ENCODE data around the gene GUCY1A2.
"Not testable (repeated sequence)": the region's sequence is repeated elsewhere in the genome, so short reads cannot be mapped to it uniquely, and the experiment has no call there.

GUCY1A2 gene

GRCh38 chr11:106785913-106786650 lies 232.2 kb downstream of the GUCY1A2 start:
- H3K27ac ChIP-seq (ENCODE audit: low read depth in 2 of 2, low read length in 2 of 2): no peak overlapping the region

GRCh38 chr11:106777302-106777701 lies 241.0 kb downstream of the GUCY1A2 start:
- not testable (repeated sequence) for H3K27ac ChIP-seq (ENCODE audit: low read depth in 2 of 2, low read length in 2 of 2); H3K9me3 ChIP-seq (ENCODE audit: control insufficient read depth in 2 of 2, low read length in 2 of 2); H3K9ac ChIP-seq (ENCODE audit: low read depth in 1 of 2, low read length in 2 of 2); H3K4me1 ChIP-seq (ENCODE audit: control insufficient read depth in 2 of 2, insufficient read depth in 2 of 2, low read length in 2 of 2); H3K27me3 ChIP-seq (ENCODE audit: control insufficient read depth in 2 of 2, insufficient read depth in 2 of 2, low read length in 2 of 2); H3K4me3 ChIP-seq (ENCODE audit: low read length in 2 of 2); H3K36me3 ChIP-seq (ENCODE audit: control insufficient read depth in 2 of 2, insufficient read depth in 2 of 2, low read length in 2 of 2)

More at GRCh38 chr11:106785913-106786650, 232.2 kb downstream of the GUCY1A2 start:
- Histone ChIP-seq H3K4me1 (ENCODE audit: control insufficient read depth in 2 of 2, insufficient read depth in 2 of 2, low read length in 2 of 2) (no peaks in the 10 kb centered on the region), H3K9me3 (ENCODE audit: control insufficient read depth in 2 of 2, low read length in 2 of 2) (peaks cover 0 to 2% of the 10 kb centered on the region in 2 donors), H3K4me3 (ENCODE audit: low read length in 2 of 2) (no peak overlapping the region), H3K36me3 (ENCODE audit: control insufficient read depth in 2 of 2, insufficient read depth in 2 of 2, low read length in 2 of 2) (no peaks in the 10 kb centered on the region), H3K27me3 (ENCODE audit: control insufficient read depth in 2 of 2, insufficient read depth in 2 of 2, low read length in 2 of 2) (no peaks in the 10 kb centered on the region), H3K9ac (ENCODE audit: low read depth in 1 of 2, low read length in 2 of 2) (no peak overlapping the region)

GRCh38 chr11:106770489-106771085 lies 247.7 kb downstream of the GUCY1A2 start:
- H3K4me3 ChIP-seq (ENCODE audit: low read length in 2 of 2): no peak overlapping the region
- H3K27me3 ChIP-seq (ENCODE audit: control insufficient read depth in 2 of 2, insufficient read depth in 2 of 2, low read length in 2 of 2): no peaks in the 10 kb centered on the region

GRCh38 chr11:106765469-106766258 lies 252.6 kb downstream of the GUCY1A2 start:
- no peak overlapping the region for H3K4me3 ChIP-seq (ENCODE audit: low read length in 2 of 2)
- H3K9me3 ChIP-seq (ENCODE audit: control insufficient read depth in 2 of 2, low read length in 2 of 2): no peaks in the 10 kb centered on the region
- no peak overlapping the region for H3K27ac ChIP-seq (ENCODE audit: low read depth in 2 of 2, low read length in 2 of 2)
- no peaks in the 10 kb centered on the region for H3K4me1 ChIP-seq (ENCODE audit: control insufficient read depth in 2 of 2, insufficient read depth in 2 of 2, low read length in 2 of 2)
- H3K36me3 ChIP-seq (ENCODE audit: control insufficient read depth in 2 of 2, insufficient read depth in 2 of 2, low read length in 2 of 2): no peaks in the 10 kb centered on the region
- no peaks in the 10 kb centered on the region for H3K27me3 ChIP-seq (ENCODE audit: control insufficient read depth in 2 of 2, insufficient read depth in 2 of 2, low read length in 2 of 2)
- no peak overlapping the region for H3K9ac ChIP-seq (ENCODE audit: low read depth in 1 of 2, low read length in 2 of 2)

More at GRCh38 chr11:106770489-106771085, 247.7 kb downstream of the GUCY1A2 start:
- H3K9me3 ChIP-seq (ENCODE audit: control insufficient read depth in 2 of 2, low read length in 2 of 2): no peaks in the 10 kb centered on the region
- no peaks in the 10 kb centered on the region for H3K36me3 ChIP-seq (ENCODE audit: control insufficient read depth in 2 of 2, insufficient read depth in 2 of 2, low read length in 2 of 2)
- no peaks in the 10 kb centered on the region for H3K4me1 ChIP-seq (ENCODE audit: control insufficient read depth in 2 of 2, insufficient read depth in 2 of 2, low read length in 2 of 2)
- H3K9ac ChIP-seq (ENCODE audit: low read depth in 1 of 2, low read length in 2 of 2): no peak overlapping the region
- no peak overlapping the region for H3K27ac ChIP-seq (ENCODE audit: low read depth in 2 of 2, low read length in 2 of 2)

GRCh38 chr11:106763501-106763900 lies 254.8 kb downstream of the GUCY1A2 start:
- H3K4me3 ChIP-seq (ENCODE audit: low read length in 2 of 2): no peak overlapping the region
- H3K36me3 ChIP-seq (ENCODE audit: control insufficient read depth in 2 of 2, insufficient read depth in 2 of 2, low read length in 2 of 2): no peaks in the 10 kb centered on the region
- H3K9ac ChIP-seq (ENCODE audit: low read depth in 1 of 2, low read length in 2 of 2): no peak overlapping the region
- no peaks in the 10 kb centered on the region for H3K9me3 ChIP-seq (ENCODE audit: control insufficient read depth in 2 of 2, low read length in 2 of 2)
- no peaks in the 10 kb centered on the region for H3K4me1 ChIP-seq (ENCODE audit: control insufficient read depth in 2 of 2, insufficient read depth in 2 of 2, low read length in 2 of 2)
- H3K27me3 ChIP-seq (ENCODE audit: control insufficient read depth in 2 of 2, insufficient read depth in 2 of 2, low read length in 2 of 2): no peaks in the 10 kb centered on the region
- no peak overlapping the region for H3K27ac ChIP-seq (ENCODE audit: low read depth in 2 of 2, low read length in 2 of 2)

GRCh38 chr11:106761745-106762144 lies 256.5 kb downstream of the GUCY1A2 start:
- no peak overlapping the region for H3K9ac ChIP-seq (ENCODE audit: low read depth in 1 of 2, low read length in 2 of 2)
- H3K4me1 ChIP-seq (ENCODE audit: control insufficient read depth in 2 of 2, insufficient read depth in 2 of 2, low read length in 2 of 2): no peaks in the 10 kb centered on the region
- no peak overlapping the region for H3K27ac ChIP-seq (ENCODE audit: low read depth in 2 of 2, low read length in 2 of 2)
- H3K27me3 ChIP-seq (ENCODE audit: control insufficient read depth in 2 of 2, insufficient read depth in 2 of 2, low read length in 2 of 2): no peaks in the 10 kb centered on the region
- H3K36me3 ChIP-seq (ENCODE audit: control insufficient read depth in 2 of 2, insufficient read depth in 2 of 2, low read length in 2 of 2): no peaks in the 10 kb centered on the region
- no peak overlapping the region for H3K4me3 ChIP-seq (ENCODE audit: low read length in 2 of 2)
- no peaks in the 10 kb centered on the region for H3K9me3 ChIP-seq (ENCODE audit: control insufficient read depth in 2 of 2, low read length in 2 of 2)

GRCh38 chr11:106761240-106761639 lies 257.0 kb downstream of the GUCY1A2 start:
- Histone ChIP-seq H3K27ac (ENCODE audit: low read depth in 2 of 2, low read length in 2 of 2) (no peak overlapping the region), H3K9me3 (ENCODE audit: control insufficient read depth in 2 of 2, low read length in 2 of 2) (no peaks in the 10 kb centered on the region), H3K27me3 (ENCODE audit: control insufficient read depth in 2 of 2, insufficient read depth in 2 of 2, low read length in 2 of 2) (no peaks in the 10 kb centered on the region), H3K4me3 (ENCODE audit: low read length in 2 of 2) (no peak overlapping the region), H3K9ac (ENCODE audit: low read depth in 1 of 2, low read length in 2 of 2) (no peak overlapping the region), H3K4me1 (ENCODE audit: control insufficient read depth in 2 of 2, insufficient read depth in 2 of 2, low read length in 2 of 2) (no peaks in the 10 kb centered on the region), H3K36me3 (ENCODE audit: control insufficient read depth in 2 of 2, insufficient read depth in 2 of 2, low read length in 2 of 2) (no peaks in the 10 kb centered on the region)

GRCh38 chr11:106748059-106748458 lies 270.2 kb downstream of the GUCY1A2 start:
- no peak overlapping the region for H3K4me3 ChIP-seq (ENCODE audit: low read length in 2 of 2)
- H3K9me3 ChIP-seq (ENCODE audit: control insufficient read depth in 2 of 2, low read length in 2 of 2): no peaks in the 10 kb centered on the region
- H3K9ac ChIP-seq (ENCODE audit: low read depth in 1 of 2, low read length in 2 of 2): no peak overlapping the region
- H3K4me1 ChIP-seq (ENCODE audit: control insufficient read depth in 2 of 2, insufficient read depth in 2 of 2, low read length in 2 of 2): no peaks in the 10 kb centered on the region
- H3K27me3 ChIP-seq (ENCODE audit: control insufficient read depth in 2 of 2, insufficient read depth in 2 of 2, low read length in 2 of 2): no peaks in the 10 kb centered on the region
- H3K27ac ChIP-seq (ENCODE audit: low read depth in 2 of 2, low read length in 2 of 2): no peak overlapping the region
- H3K36me3 ChIP-seq (ENCODE audit: control insufficient read depth in 2 of 2, insufficient read depth in 2 of 2, low read length in 2 of 2): no peaks in the 10 kb centered on the region

GRCh38 chr11:106745941-106746340 lies 272.3 kb downstream of the GUCY1A2 start:
- H3K4me1 ChIP-seq (ENCODE audit: control insufficient read depth in 2 of 2, insufficient read depth in 2 of 2, low read length in 2 of 2): no peaks in the 10 kb centered on the region
- H3K4me3 ChIP-seq (ENCODE audit: low read length in 2 of 2): no peak overlapping the region
- no peak overlapping the region for H3K27ac ChIP-seq (ENCODE audit: low read depth in 2 of 2, low read length in 2 of 2)
- H3K36me3 ChIP-seq (ENCODE audit: control insufficient read depth in 2 of 2, insufficient read depth in 2 of 2, low read length in 2 of 2): no peaks in the 10 kb centered on the region
- H3K9me3 ChIP-seq (ENCODE audit: control insufficient read depth in 2 of 2, low read length in 2 of 2): no peaks in the 10 kb centered on the region
- no peak overlapping the region for H3K9ac ChIP-seq (ENCODE audit: low read depth in 1 of 2, low read length in 2 of 2)
- no peaks in the 10 kb centered on the region for H3K27me3 ChIP-seq (ENCODE audit: control insufficient read depth in 2 of 2, insufficient read depth in 2 of 2, low read length in 2 of 2)

GRCh38 chr11:106733635-106734034 lies 284.6 kb downstream of the GUCY1A2 start:
- Histone ChIP-seq H3K36me3 (ENCODE audit: control insufficient read depth in 2 of 2, insufficient read depth in 2 of 2, low read length in 2 of 2) (no peaks in the 10 kb centered on the region), H3K4me1 (ENCODE audit: control insufficient read depth in 2 of 2, insufficient read depth in 2 of 2, low read length in 2 of 2) (no peaks in the 10 kb centered on the region), H3K9ac (ENCODE audit: low read depth in 1 of 2, low read length in 2 of 2) (no peak overlapping the region), H3K4me3 (ENCODE audit: low read length in 2 of 2) (no peak overlapping the region), H3K27ac (ENCODE audit: low read depth in 2 of 2, low read length in 2 of 2) (no peak overlapping the region), H3K27me3 (ENCODE audit: control insufficient read depth in 2 of 2, insufficient read depth in 2 of 2, low read length in 2 of 2) (no peaks in the 10 kb centered on the region), H3K9me3 (ENCODE audit: control insufficient read depth in 2 of 2, low read length in 2 of 2) (peaks cover 0 to 3% of the 10 kb centered on the region in 2 donors)

Data from mucosa of rectum (tissue), 2 donors.